HCT116 (cell line): Measurements from ENCODE around the gene DPP9.

Experiments
- CEBPB ChIP-seq: IDR thresholded peaks from 2 replicates; pipeline ENCODE4 v1.6.1; 2012; ENCODE audit warnings: low read depth
- ELF1 ChIP-seq: IDR thresholded peaks from 2 replicates; pipeline ENCODE4 v1.6.1; 2012; ENCODE audit warnings: low read depth, borderline replicate concordance
- EZH2 ChIP-seq: fragments of 200-600 bp; sonication (generic); IDR thresholded peaks from 2 replicates; pipeline ENCODE4 v1.6.1; 2017; ENCODE audit warnings: antibody characterized with exemption, mixed run types
- EZH2phosphoT487 ChIP-seq: fragments of 200-600 bp; IDR thresholded peaks from 2 replicates; pipeline ENCODE4 v1.6.1; 2018; ENCODE audit warnings: antibody characterized with exemption, borderline replicate concordance
- POLR2A ChIP-seq: IDR thresholded peaks from 2 replicates; pipeline ENCODE4 v1.7.0; 2011; ENCODE audit warnings: borderline replicate concordance; ENCODE audit not compliant: insufficient read depth, insufficient read length; ENCODE audit errors: extremely low read depth
- POLR2AphosphoS5 ChIP-seq: IDR thresholded peaks from 2 replicates; pipeline ENCODE4 v1.6.1; 2011; ENCODE audit warnings: mild to moderate bottlenecking, low read depth, low read length, moderate library complexity
- SIN3A ChIP-seq: IDR thresholded peaks from 2 replicates; pipeline ENCODE4 v1.6.1; 2012; ENCODE audit warnings: low read depth
- SP1 ChIP-seq: IDR thresholded peaks from 2 replicates; pipeline ENCODE4 v1.6.1; 2012; ENCODE audit warnings: low read depth
- YY1 ChIP-seq: IDR thresholded peaks from 2 replicates; pipeline ENCODE4 v1.6.1; 2011; ENCODE audit warnings: low read length, low read depth, moderate library complexity, mild to moderate bottlenecking; ENCODE audit not compliant: insufficient replicate concordance; ENCODE audit errors: extremely low read depth
- ZFX ChIP-seq: fragments of 450-650 bp; IDR thresholded peaks from 2 replicates; pipeline ENCODE4 v1.6.1; 2017
- TF ChIP-seq, protein P1 (sequence below), 3 experiments: fragments of 200-600 bp in 1 of 3; sonication (generic) in 1 of 3; IDR thresholded peaks in 2 of 3; conservative IDR thresholded peaks in 1 of 3; 2 replicates each; pipeline ENCODE4 v1.5.1; 2012 to 2017; ENCODE audit warnings: low read depth in 2 of 3, low read length in 2 of 3, antibody characterized with exemption in 1 of 3, borderline replicate concordance in 1 of 3, control low read depth in 1 of 3, mild to moderate bottlenecking in 1 of 3, mixed read lengths in 1 of 3, mixed run types in 1 of 3, moderate library complexity in 1 of 3; ENCODE audit not compliant: insufficient read depth in 1 of 3
- TF ChIP-seq, protein P2 (sequence below): IDR thresholded peaks from 2 replicates; pipeline ENCODE4 v1.6.1; 2011; ENCODE audit warnings: mild to moderate bottlenecking, low read length, moderate library complexity; ENCODE audit not compliant: insufficient replicate concordance; ENCODE audit errors: extremely low read depth
- TF ChIP-seq, protein P3 (sequence below): IDR thresholded peaks from 2 replicates; pipeline ENCODE4 v1.6.1; 2012

DNA sequence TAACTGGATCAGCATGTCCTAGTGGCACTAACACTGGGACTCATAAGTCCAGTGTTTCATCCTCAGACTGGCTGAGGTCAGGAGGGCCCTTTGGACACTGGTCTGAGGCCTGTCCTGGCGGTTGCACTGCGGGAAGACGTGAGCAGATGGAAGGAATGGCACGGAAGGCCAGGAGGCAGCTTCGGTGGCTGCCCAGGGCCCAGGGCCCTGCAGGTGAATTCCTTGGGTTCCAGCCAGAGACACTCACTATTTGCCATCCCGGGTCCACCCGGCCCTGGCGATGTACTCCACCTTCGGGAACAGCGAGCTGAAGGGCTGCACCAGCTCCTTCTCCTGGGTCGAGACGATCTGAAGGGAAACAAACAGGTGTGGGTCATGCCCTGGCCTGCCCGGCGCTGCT lies 26.3 kb downstream of the DPP9 start:
- TF ChIP-seq, protein P1, sequence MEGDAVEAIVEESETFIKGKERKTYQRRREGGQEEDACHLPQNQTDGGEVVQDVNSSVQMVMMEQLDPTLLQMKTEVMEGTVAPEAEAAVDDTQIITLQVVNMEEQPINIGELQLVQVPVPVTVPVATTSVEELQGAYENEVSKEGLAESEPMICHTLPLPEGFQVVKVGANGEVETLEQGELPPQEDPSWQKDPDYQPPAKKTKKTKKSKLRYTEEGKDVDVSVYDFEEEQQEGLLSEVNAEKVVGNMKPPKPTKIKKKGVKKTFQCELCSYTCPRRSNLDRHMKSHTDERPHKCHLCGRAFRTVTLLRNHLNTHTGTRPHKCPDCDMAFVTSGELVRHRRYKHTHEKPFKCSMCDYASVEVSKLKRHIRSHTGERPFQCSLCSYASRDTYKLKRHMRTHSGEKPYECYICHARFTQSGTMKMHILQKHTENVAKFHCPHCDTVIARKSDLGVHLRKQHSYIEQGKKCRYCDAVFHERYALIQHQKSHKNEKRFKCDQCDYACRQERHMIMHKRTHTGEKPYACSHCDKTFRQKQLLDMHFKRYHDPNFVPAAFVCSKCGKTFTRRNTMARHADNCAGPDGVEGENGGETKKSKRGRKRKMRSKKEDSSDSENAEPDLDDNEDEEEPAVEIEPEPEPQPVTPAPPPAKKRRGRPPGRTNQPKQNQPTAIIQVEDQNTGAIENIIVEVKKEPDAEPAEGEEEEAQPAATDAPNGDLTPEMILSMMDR (IDR thresholded peaks at IDR 0.05 in 2 of 3, conservative IDR thresholded peaks at IDR 0.05 in 1 of 3; ENCODE audit: borderline replicate concordance in 1 of 3, insufficient read depth in 1 of 3, low read depth in 2 of 3, low read length in 2 of 3), result no peak
- TF ChIP-seq YY1 (no peak), CEBPB (no peak), SP1 (no peak), EZH2phosphoT487 (no peak), SIN3A (no peak), EZH2 (no peak), ZFX (no peak), POLR2A (no peak), POLR2AphosphoS5 (no peak), ELF1 (no peak)
- TF ChIP-seq, protein P2, sequence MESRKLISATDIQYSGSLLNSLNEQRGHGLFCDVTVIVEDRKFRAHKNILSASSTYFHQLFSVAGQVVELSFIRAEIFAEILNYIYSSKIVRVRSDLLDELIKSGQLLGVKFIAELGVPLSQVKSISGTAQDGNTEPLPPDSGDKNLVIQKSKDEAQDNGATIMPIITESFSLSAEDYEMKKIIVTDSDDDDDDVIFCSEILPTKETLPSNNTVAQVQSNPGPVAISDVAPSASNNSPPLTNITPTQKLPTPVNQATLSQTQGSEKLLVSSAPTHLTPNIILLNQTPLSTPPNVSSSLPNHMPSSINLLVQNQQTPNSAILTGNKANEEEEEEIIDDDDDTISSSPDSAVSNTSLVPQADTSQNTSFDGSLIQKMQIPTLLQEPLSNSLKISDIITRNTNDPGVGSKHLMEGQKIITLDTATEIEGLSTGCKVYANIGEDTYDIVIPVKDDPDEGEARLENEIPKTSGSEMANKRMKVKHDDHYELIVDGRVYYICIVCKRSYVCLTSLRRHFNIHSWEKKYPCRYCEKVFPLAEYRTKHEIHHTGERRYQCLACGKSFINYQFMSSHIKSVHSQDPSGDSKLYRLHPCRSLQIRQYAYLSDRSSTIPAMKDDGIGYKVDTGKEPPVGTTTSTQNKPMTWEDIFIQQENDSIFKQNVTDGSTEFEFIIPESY, result no peak
- TF ChIP-seq, protein P3, sequence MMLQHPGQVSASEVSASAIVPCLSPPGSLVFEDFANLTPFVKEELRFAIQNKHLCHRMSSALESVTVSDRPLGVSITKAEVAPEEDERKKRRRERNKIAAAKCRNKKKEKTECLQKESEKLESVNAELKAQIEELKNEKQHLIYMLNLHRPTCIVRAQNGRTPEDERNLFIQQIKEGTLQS, result no peak
